Upper lobe of left lung (tissue), 6 donors: ENCODE results near the gene KCNK16. TPM values are rescaled to one million over a fixed set of nuclear protein-coding genes. Genes with fewer than 3 reads are reported as not detected.

Source experiments
- ATAC-seq, 2 donors: fragments of 200-7000 bp; cut with Tn5 transposase; one replicate each; pipeline ENCODE4 v1.9.1; 2022; ENCODE audit warnings: mild to moderate bottlenecking in 2 of 2, moderate library complexity in 2 of 2; ENCODE audit not compliant: low FRiP score in 2 of 2
- DNase-seq, 2 donors: peaks; one replicate each; pipeline ENCODE4 v3.0.0-alpha.2; 2019 to 2020
- H3K27ac ChIP-seq, 4 donors: fragments of 200-600 bp; sonication (generic); one replicate each; pipeline ENCODE4 v1.5.1; 2016 to 2019
- H3K27me3 ChIP-seq, 4 donors: fragments of 200-600 bp; sonication (generic); one replicate each; pipeline ENCODE4 v1.5.1; 2017 to 2019
- H3K36me3 ChIP-seq, 4 donors: fragments of 200-600 bp; sonication (generic); one replicate each; pipeline ENCODE4 v1.5.1; 2016 to 2019
- H3K4me1 ChIP-seq, 4 donors: fragments of 200-600 bp; sonication (generic); one replicate each; pipeline ENCODE4 v1.5.1; 2018 to 2019
- H3K4me3 ChIP-seq, 4 donors: fragments of 200-600 bp; sonication (generic); one replicate each; pipeline ENCODE4 v1.5.1; 2017 to 2019; ENCODE audit warnings: mild to moderate bottlenecking in 2 of 4, moderate library complexity in 1 of 4
- H3K9me3 ChIP-seq, 4 donors: fragments of 200-600 bp; sonication (generic); one replicate each; pipeline ENCODE4 v1.5.1; 2018 to 2019
- CTCF ChIP-seq, 6 experiments: fragments of 450-650 bp in 4 of 6; fragments of 200-600 bp in 2 of 6; sonication (generic) in 2 of 6; IDR thresholded peaks; one replicate each; pipeline ENCODE4 v1.5.1; 2016 to 2019; ENCODE audit warnings: antibody characterized with exemption in 6 of 6
- EP300 ChIP-seq, 4 donors: sonication (generic); formaldehyde crosslinking; IDR thresholded peaks; one replicate each; pipeline ENCODE4 v1.5.1; 2017; ENCODE audit warnings: antibody characterized with exemption in 4 of 4, control low read depth in 2 of 4
- POLR2A ChIP-seq, 4 donors: fragments of 450-650 bp; IDR thresholded peaks; one replicate each; pipeline ENCODE4 v1.5.1; 2016 to 2017; ENCODE audit warnings: antibody characterized with exemption in 4 of 4, mild to moderate bottlenecking in 2 of 4
- POLR2AphosphoS5 ChIP-seq, 2 donors: sonication (generic); formaldehyde crosslinking; IDR thresholded peaks; one replicate each; pipeline ENCODE4 v1.5.1; 2017; ENCODE audit warnings: antibody characterized with exemption in 2 of 2
- WGBS, 2 donors: methylation state at CpG; one replicate each; pipeline ENCODE4 v1.1.5; 2017 to 2018; 5-methylcytosine and 5-hydroxymethylcytosine counted together
- total RNA-seq, 6 donors: library from RNA; depleted of rRNA in 4 of 6; stranded (reverse); fragments of >200 nt in 4 of 6; gene quantifications; one replicate each; pipeline versions ENCODE4 v1.1.0 to v1.2.1, GENCODE V29; 2016 to 2021
- donor health status: DM: no; HTN: no; CAD: no; lungs with moderate emphysema.
- donor health status: DM: no; HTN: yes; CAD: no; lungs with severe emphysema.

Gene KCNK16
- total RNA-seq, 6 donors from 2014 or later = not detected

GRCh38 chr6:39273406-39273821, 49.1 kb downstream of the KCNK16 start:
- Histone ChIP-seq H3K4me1 (no peaks in the 10 kb centered on the region), H3K27me3 (no peaks in the 10 kb centered on the region), H3K27ac (no peak overlapping the region), H3K4me3 (no peak overlapping the region), H3K36me3 (no peaks in the 10 kb centered on the region), H3K9me3 (no peaks in the 10 kb centered on the region)
- DNase-seq (peak in 1 of 2 donors; percentile 25), ATAC-seq (peak; percentile 24 to 62)
- 56 to 60% methylated on average over 6 of the region's 6 CpGs for WGBS, 2 donors
- no peak for TF ChIP-seq POLR2AphosphoS5 (IDR thresholded peaks at IDR 0.05)
- no peak for TF ChIP-seq CTCF (IDR thresholded peaks at IDR 0.05)
- no peak for TF ChIP-seq POLR2A (IDR thresholded peaks at IDR 0.05)
- TF ChIP-seq EP300 (IDR thresholded peaks at IDR 0.05) = no peak

- no peaks in the 10 kb centered on the region for H3K9me3 ChIP-seq
- H3K4me1 ChIP-seq = no peaks in the 10 kb centered on the region
- TF ChIP-seq POLR2AphosphoS5 (IDR thresholded peaks at IDR 0.05) (no peak), POLR2A (IDR thresholded peaks at IDR 0.05) (no peak), EP300 (IDR thresholded peaks at IDR 0.05) (no peak), CTCF (IDR thresholded peaks at IDR 0.05) (no peak)
- ATAC-seq (no peak), DNase-seq (no peak)
- no peaks in the 10 kb centered on the region for H3K36me3 ChIP-seq
- 72 to 87% methylated on average over 1 of the region's 1 CpG for WGBS, 2 donors
- H3K27me3 ChIP-seq = no peaks in the 10 kb centered on the region
- no peak overlapping the region for H3K4me3 ChIP-seq
- H3K27ac ChIP-seq = no peak overlapping the region
Measured at GRCh38 chr6:39269961-39270360, 52.5 kb downstream of the KCNK16 start.

DNA sequence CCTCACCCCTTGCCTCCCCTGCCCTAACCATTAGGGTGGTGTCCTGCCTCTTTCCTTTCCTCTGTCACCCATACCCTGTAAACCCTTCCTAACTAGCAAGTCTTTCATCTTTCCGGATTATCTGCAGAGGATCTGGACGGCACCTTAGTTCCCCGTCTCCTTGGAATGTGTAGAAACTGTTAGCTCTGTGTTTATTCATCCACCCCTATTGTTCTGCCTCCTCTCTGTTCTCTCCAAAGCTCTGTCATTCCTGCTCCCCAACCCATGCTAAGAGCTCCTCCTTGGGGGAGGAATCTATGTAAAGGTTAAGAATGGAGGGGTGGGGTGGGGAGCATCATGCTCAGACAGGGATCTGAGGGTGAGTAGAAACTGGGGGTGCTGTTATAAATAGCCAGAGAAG, 53.8 kb downstream of the KCNK16 start:
- Histone ChIP-seq H3K4me1 (no peaks in the 10 kb centered on the region), H3K4me3 (no peak overlapping the region), H3K36me3 (no peaks in the 10 kb centered on the region), H3K9me3 (no peaks in the 10 kb centered on the region), H3K27me3 (no peaks in the 10 kb centered on the region), H3K27ac (no peak overlapping the region)
- no peak for ATAC-seq
- WGBS, 2 donors = 69 to 70% methylated on average over 3 of the region's 3 CpGs
- TF ChIP-seq CTCF (IDR thresholded peaks at IDR 0.05) = no peak
- TF ChIP-seq POLR2A (IDR thresholded peaks at IDR 0.05) = no peak
- TF ChIP-seq EP300 (IDR thresholded peaks at IDR 0.05) = no peak
- no peak for TF ChIP-seq POLR2AphosphoS5 (IDR thresholded peaks at IDR 0.05)
- DNase-seq = no peak

GRCh38 chr6:39268171-39268570, 54.3 kb downstream of the KCNK16 start:
- Histone ChIP-seq H3K9me3 (no peaks in the 10 kb centered on the region), H3K36me3 (no peaks in the 10 kb centered on the region), H3K27me3 (no peaks in the 10 kb centered on the region), H3K4me3 (no peak overlapping the region), H3K4me1 (no peaks in the 10 kb centered on the region), H3K27ac (no peak overlapping the region)
- DNase-seq (no peak), ATAC-seq (no peak)
- 82 to 86% methylated on average over 5 of the region's 7 CpGs for WGBS, 2 donors
- TF ChIP-seq POLR2A (IDR thresholded peaks at IDR 0.05) (no peak), POLR2AphosphoS5 (IDR thresholded peaks at IDR 0.05) (no peak), CTCF (IDR thresholded peaks at IDR 0.05) (no peak), EP300 (IDR thresholded peaks at IDR 0.05) (no peak)

- H3K36me3 ChIP-seq = no peaks in the 10 kb centered on the region
- no peak for ATAC-seq
- no peak overlapping the region for H3K27ac ChIP-seq
- 87 to 88% methylated on average over 5 of the region's 5 CpGs for WGBS, 2 donors
- no peak for TF ChIP-seq EP300 (IDR thresholded peaks at IDR 0.05)
- no peak for TF ChIP-seq POLR2A (IDR thresholded peaks at IDR 0.05)
- no peak for TF ChIP-seq POLR2AphosphoS5 (IDR thresholded peaks at IDR 0.05)
- TF ChIP-seq CTCF (IDR thresholded peaks at IDR 0.05) = no peak
- no peaks in the 10 kb centered on the region for H3K9me3 ChIP-seq
- no peak for DNase-seq
- no peaks in the 10 kb centered on the region for H3K4me1 ChIP-seq
- no peaks in the 10 kb centered on the region for H3K27me3 ChIP-seq
- no peak overlapping the region for H3K4me3 ChIP-seq
Measured at GRCh38 chr6:39266782-39267355, 55.6 kb downstream of the KCNK16 start.
